ENCODE measurements around the gene KEAP1.

KEAP1 gene

GRCh38 chr19:10442698-10443097 lies 60.5 kb downstream of the KEAP1 start:
- no peak overlapping the region for H3K4me3 ChIP-seq (ENCODE audit: low read length)
- TF ChIP-seq CTCF (conservative IDR thresholded peaks at IDR 0.05; ENCODE audit: low read length) = no peak
- no peak for DNase-seq (ENCODE audit: low read depth)

- no peak for DNase-seq (ENCODE audit: low read depth)
- TF ChIP-seq CTCF (conservative IDR thresholded peaks at IDR 0.05; ENCODE audit: low read length) = no peak
- no peak overlapping the region for H3K4me3 ChIP-seq (ENCODE audit: low read length)
Measured at GRCh38 chr19:10439588-10439987, 63.6 kb downstream of the KEAP1 start.
